NCI-H2081 treated with DMSO at 0.1 percent for 48 hours (cell line): ENCODE data around the gene CYP8B1.

Experiments used
- DNase-seq: peaks from one replicate; lab custom pipeline; 2025; lab: John Stamatoyannopoulos, UW

The CYP8B1 gene

DNA sequence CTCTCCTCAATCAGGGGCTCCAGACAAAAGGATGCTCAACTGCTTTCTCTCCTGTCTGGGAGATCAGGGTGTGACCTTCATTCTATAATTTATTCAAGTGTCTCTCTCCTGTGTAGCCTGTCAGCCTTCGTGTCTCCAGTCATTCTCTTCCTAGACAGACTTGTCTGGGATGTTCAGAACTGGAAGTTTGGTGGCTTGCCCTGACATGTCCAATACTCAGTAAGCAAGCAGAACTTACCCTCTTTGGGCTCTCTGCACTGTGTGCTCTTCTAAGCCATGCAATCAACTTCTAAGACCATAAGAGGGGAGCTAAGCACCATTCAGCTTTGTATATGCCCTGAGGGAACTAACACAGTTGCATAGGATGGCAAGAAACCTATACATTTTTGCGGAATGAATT lies 52.3 kb downstream of the CYP8B1 start:
- no peak for DNase-seq

DNA sequence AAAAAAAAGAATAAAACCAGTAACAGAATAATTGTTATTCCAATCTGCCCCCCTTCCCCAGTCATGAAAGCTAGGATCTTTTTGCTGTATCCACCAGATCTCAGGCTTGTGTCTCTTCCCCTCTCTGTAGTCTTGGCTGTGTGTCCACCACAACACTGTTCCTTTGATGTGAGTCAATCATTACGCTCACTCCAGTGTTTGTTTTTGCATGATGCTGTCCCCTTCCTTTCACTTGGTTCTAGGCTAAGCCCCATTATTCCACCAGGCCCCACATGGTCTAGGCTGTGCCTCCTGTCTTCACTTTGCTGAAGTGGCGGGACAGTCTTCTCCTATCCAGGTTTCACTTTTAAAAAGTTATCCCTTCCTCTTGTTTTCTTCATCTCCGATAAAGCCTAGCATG lies 52.9 kb downstream of the CYP8B1 start:
- DNase-seq, result no peak
